Fibroblast of villous mesenchyme (primary cell): ENCODE data around the gene CXCR6. TPM values are rescaled to one million over a fixed set of nuclear protein-coding genes. Genes with fewer than 3 reads are reported as not detected.

Source experiments
- DNase-seq: peaks from one replicate; pipeline ENCODE4 v3.0.0-alpha.2; 2010; ENCODE audit warnings: low read depth
- H3K4me3 ChIP-seq: 2 replicates; pipeline ENCODE4 v1.5.1; 2011; ENCODE audit warnings: low read depth, mild to moderate bottlenecking, low read length
- total RNA-seq: library from RNA; depleted of rRNA; stranded (reverse); fragments of >200 nt; gene quantifications from 2 replicates; pipeline ENCODE4 v1.2.3, GENCODE V29; 2012
- TF ChIP-seq, protein P1 (sequence below): IDR thresholded peaks from 2 replicates; pipeline ENCODE4 v1.5.1; 2012; ENCODE audit warnings: low read depth, mild to moderate bottlenecking, low read length; ENCODE audit not compliant: insufficient read depth

CXCR6 gene
- total RNA-seq = under 0.01 TPM in 2 replicates

DNA sequence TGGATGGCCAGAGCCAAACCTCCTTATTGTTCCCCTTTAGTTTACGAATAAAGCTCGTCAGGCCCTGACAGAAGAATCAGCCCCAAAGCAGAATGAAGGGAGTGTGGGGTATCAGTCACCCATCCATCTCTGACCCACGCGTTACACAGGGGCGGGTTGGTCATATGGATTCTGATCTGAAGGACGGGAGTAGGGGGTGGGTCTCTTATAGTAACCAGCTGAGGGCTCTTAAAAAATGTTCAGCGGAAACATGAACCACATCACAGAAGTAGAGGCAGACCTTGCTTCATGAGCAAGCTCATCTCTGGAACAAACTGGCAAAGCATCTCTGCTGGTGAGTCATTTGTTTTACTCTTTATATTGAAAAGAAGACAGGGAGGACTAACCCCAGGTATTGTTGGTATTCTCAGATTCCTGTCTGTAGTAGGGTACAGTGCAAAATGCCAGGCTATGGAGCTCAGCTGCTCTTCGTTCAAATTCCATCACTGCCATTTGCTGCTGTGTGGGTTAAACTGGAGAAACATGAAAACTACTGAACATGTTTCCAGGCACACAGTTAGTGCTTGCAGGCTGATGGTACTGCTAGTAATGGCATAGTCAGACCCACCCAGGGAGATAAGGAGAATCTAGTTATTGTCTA is at the start of gene CXCR6:
CXCR6 (plus strand) TSS at position 258 of the 640 bp plus-strand sequence. CDS start 3,018 bp downstream, outside the sequence.
- DNase-seq = no peak

DNA sequence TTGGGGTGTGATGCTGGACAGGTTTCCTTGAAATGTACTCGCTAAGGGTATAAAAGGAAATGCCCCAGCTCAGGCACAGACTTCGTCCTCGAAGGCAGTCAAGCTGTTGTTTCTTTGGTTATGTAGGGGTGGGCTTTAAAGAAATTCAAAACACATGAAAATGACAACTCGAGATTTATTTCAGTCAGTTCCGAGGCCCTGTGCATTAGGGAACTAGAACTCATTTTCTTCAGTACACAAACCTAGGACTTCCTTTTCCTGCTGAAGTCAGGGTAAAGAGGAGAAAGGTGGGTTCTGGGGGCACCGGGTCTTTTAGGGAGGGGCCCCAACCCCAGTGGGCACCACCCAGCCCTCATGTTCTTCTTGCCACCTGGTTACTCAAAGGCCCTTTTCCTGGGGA is 49.2 kb upstream of the CXCR6 start:
- no peak for DNase-seq
- TF ChIP-seq, protein P1, sequence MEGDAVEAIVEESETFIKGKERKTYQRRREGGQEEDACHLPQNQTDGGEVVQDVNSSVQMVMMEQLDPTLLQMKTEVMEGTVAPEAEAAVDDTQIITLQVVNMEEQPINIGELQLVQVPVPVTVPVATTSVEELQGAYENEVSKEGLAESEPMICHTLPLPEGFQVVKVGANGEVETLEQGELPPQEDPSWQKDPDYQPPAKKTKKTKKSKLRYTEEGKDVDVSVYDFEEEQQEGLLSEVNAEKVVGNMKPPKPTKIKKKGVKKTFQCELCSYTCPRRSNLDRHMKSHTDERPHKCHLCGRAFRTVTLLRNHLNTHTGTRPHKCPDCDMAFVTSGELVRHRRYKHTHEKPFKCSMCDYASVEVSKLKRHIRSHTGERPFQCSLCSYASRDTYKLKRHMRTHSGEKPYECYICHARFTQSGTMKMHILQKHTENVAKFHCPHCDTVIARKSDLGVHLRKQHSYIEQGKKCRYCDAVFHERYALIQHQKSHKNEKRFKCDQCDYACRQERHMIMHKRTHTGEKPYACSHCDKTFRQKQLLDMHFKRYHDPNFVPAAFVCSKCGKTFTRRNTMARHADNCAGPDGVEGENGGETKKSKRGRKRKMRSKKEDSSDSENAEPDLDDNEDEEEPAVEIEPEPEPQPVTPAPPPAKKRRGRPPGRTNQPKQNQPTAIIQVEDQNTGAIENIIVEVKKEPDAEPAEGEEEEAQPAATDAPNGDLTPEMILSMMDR = no peak
- H3K4me3 ChIP-seq = no peak overlapping the region

More for the DNA sequence above, at the start of gene CXCR6:
- TF ChIP-seq, protein P1 = no peak
- H3K4me3 ChIP-seq = no peak within 1 kb of the TSS

- no peak for DNase-seq
- TF ChIP-seq, protein P1 = no peak
- no peak overlapping the region for H3K4me3 ChIP-seq
These were observed 47.4 kb upstream of the CXCR6 start for GRCh38 chr3:45895686-45896468.

- H3K4me3 ChIP-seq = no peak overlapping the region
- peak; percentile 83 for DNase-seq
- TF ChIP-seq, protein P1 = no peak
These were observed 46.3 kb upstream of the CXCR6 start for GRCh38 chr3:45896956-45897355.

GRCh38 chr3:45904931-45905330 is 38.3 kb upstream of the CXCR6 start:
- H3K4me3 ChIP-seq = no peak overlapping the region
- TF ChIP-seq, protein P1 = no peak
- no peak for DNase-seq

- TF ChIP-seq, protein P1 = no peak
- DNase-seq = no peak
- no peak overlapping the region for H3K4me3 ChIP-seq
These were observed 37.5 kb upstream of the CXCR6 start for GRCh38 chr3:45905755-45906154.
